HL-60 (cell line): Measurements from ENCODE around the gene SLC5A11.
"Not testable (repeated sequence)": the region's sequence is repeated elsewhere in the genome, so short reads cannot be mapped to it uniquely, and the experiment has no call there.

ENCODE experiments used
- DNase-seq, 2 experiments: peaks; one replicate each; pipeline ENCODE4 v3.0.0-alpha.2; 2010 to 2020; ENCODE audit warnings: low read depth in 1 of 2, low spot score in 1 of 2
- H3K27ac ChIP-seq: fragments of 250-450 bp; sonication (Bioruptor Pico); replicated peaks from 2 replicates; pipeline ENCODE4 v1.5.1; 2020; ENCODE audit warnings: mild to moderate bottlenecking, moderate library complexity
- H3K27me3 ChIP-seq: fragments of 250-450 bp; sonication (Bioruptor Pico); 2 replicates; pipeline ENCODE4 v1.5.1; 2021; ENCODE audit warnings: mild to moderate bottlenecking, moderate library complexity; ENCODE audit not compliant: insufficient read depth, poor library complexity, severe bottlenecking
- H3K4me3 ChIP-seq: replicated peaks from 2 replicates; pipeline ENCODE4 v1.5.1; 2011; ENCODE audit warnings: mild to moderate bottlenecking, control low read depth, low read length; ENCODE audit not compliant: insufficient read depth
- GABPA ChIP-seq: IDR thresholded peaks from 2 replicates; pipeline ENCODE4 v1.6.1; 2012; ENCODE audit warnings: low read depth
- POLR2AphosphoS5 ChIP-seq: IDR thresholded peaks from 2 replicates; pipeline ENCODE4 v1.6.1; 2012; ENCODE audit warnings: low read depth
- SPI1 ChIP-seq: IDR thresholded peaks from 2 replicates; pipeline ENCODE4 v1.6.1; 2012; ENCODE audit warnings: low read depth, mild to moderate bottlenecking, borderline replicate concordance
- TF ChIP-seq, protein P1 (sequence below): IDR thresholded peaks from one replicate; pipeline ENCODE4 v1.5.1; 2011; ENCODE audit warnings: low read length, control low read depth, inconsistent platforms; ENCODE audit not compliant: insufficient read depth
- TF ChIP-seq, protein P2 (sequence below): IDR thresholded peaks from 2 replicates; pipeline ENCODE4 v1.6.1; 2012; ENCODE audit warnings: low read depth; ENCODE audit not compliant: insufficient replicate concordance

Gene SLC5A11

GRCh38 chr16:24841291-24841690 lies 4.5 kb upstream of the SLC5A11 start:
- DNase-seq = no peak
- Histone ChIP-seq H3K27ac (no peak overlapping the region), H3K27me3 (no peaks in the 10 kb centered on the region), H3K4me3 (no peak overlapping the region)
- TF ChIP-seq SPI1 (no peak), POLR2AphosphoS5 (no peak), GABPA (no peak)
- TF ChIP-seq, protein P1, sequence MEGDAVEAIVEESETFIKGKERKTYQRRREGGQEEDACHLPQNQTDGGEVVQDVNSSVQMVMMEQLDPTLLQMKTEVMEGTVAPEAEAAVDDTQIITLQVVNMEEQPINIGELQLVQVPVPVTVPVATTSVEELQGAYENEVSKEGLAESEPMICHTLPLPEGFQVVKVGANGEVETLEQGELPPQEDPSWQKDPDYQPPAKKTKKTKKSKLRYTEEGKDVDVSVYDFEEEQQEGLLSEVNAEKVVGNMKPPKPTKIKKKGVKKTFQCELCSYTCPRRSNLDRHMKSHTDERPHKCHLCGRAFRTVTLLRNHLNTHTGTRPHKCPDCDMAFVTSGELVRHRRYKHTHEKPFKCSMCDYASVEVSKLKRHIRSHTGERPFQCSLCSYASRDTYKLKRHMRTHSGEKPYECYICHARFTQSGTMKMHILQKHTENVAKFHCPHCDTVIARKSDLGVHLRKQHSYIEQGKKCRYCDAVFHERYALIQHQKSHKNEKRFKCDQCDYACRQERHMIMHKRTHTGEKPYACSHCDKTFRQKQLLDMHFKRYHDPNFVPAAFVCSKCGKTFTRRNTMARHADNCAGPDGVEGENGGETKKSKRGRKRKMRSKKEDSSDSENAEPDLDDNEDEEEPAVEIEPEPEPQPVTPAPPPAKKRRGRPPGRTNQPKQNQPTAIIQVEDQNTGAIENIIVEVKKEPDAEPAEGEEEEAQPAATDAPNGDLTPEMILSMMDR = no peak
- TF ChIP-seq, protein P2, sequence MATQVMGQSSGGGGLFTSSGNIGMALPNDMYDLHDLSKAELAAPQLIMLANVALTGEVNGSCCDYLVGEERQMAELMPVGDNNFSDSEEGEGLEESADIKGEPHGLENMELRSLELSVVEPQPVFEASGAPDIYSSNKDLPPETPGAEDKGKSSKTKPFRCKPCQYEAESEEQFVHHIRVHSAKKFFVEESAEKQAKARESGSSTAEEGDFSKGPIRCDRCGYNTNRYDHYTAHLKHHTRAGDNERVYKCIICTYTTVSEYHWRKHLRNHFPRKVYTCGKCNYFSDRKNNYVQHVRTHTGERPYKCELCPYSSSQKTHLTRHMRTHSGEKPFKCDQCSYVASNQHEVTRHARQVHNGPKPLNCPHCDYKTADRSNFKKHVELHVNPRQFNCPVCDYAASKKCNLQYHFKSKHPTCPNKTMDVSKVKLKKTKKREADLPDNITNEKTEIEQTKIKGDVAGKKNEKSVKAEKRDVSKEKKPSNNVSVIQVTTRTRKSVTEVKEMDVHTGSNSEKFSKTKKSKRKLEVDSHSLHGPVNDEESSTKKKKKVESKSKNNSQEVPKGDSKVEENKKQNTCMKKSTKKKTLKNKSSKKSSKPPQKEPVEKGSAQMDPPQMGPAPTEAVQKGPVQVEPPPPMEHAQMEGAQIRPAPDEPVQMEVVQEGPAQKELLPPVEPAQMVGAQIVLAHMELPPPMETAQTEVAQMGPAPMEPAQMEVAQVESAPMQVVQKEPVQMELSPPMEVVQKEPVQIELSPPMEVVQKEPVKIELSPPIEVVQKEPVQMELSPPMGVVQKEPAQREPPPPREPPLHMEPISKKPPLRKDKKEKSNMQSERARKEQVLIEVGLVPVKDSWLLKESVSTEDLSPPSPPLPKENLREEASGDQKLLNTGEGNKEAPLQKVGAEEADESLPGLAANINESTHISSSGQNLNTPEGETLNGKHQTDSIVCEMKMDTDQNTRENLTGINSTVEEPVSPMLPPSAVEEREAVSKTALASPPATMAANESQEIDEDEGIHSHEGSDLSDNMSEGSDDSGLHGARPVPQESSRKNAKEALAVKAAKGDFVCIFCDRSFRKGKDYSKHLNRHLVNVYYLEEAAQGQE = no peak

GRCh38 chr16:24844101-24845030 lies 1.4 kb upstream of the SLC5A11 start:
- Histone ChIP-seq H3K4me3 (no peak overlapping the region), H3K27me3 (no peaks in the 10 kb centered on the region), H3K27ac (no peak overlapping the region)
- no peak for DNase-seq
- TF ChIP-seq GABPA (no peak), POLR2AphosphoS5 (no peak), SPI1 (no peak)
- TF ChIP-seq, protein P1 = no peak
- TF ChIP-seq, protein P2 = no peak

DNA sequence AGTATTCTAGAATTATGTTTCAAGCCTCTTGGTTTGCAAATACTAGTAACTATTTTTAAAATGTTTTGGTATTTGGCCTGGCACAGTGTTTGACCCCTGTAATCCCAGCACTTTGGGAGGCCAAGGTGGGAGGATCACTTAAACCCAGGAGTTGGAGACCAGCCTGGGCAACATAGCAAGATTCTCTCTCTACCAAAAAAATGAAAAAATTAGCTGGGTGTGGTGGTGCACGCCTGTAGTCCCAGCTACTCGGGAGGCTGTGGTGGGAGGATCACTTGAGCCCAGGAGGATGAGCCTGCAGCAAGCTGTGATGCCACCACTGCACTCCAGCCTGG lies 765 bp upstream of the SLC5A11 start:
- H3K27ac ChIP-seq, H3K27me3 ChIP-seq, DNase-seq, H3K4me3 ChIP-seq: not testable (repeated sequence)

DNA sequence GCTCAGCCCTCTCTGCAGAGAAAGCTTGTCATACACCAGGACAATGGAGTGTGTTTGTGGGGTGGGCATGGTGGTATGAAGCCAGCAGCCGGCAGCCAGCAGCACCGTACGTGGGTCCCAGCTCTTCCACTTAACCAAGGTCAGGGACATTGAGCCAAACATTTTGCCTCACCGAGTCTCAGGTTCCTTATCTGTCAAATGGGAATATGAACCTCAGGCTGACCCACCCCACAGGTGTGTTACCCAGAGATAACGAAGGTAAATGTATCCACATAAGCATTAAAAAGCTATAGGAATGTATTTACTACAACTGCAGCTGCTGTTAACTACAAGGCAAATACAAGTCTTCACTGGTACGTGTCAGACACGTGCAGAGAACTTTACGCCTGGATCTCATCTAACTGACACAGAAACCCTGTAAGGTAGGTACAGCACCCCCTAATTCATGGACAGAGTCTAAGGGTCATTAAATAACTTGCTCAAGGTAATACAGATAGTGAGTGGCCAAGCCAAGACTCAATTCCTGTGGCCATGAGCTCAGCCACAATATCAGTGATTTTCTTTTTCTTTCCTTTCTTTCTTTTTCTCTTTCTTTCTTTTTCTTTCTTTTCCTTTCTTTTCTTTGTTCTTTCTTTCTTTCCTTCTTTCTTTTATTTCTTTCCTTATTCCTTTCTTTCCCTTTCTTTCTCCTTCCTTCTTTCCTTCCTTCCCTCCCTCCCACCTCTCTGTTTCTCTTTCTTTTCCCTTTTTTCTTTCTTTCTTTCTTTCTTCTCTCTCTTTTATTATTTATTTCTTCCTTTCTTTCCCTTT lies 990 bp downstream of the SLC5A11 start:
- no peaks in the 10 kb centered on the region for H3K27me3 ChIP-seq
- no peak for TF ChIP-seq SPI1
- TF ChIP-seq GABPA = no peak
- TF ChIP-seq, protein P1 = no peak
- no peak for TF ChIP-seq POLR2AphosphoS5
- TF ChIP-seq, protein P2 = no peak
- no peak overlapping the region for H3K4me3 ChIP-seq
- H3K27ac ChIP-seq = no peak overlapping the region
- DNase-seq = no peak
